NCI-H1436 (cell line): ENCODE results near the gene MC1R.
A peak's percentile ranks its signal among the peaks of the same experiment; 100 is the strongest.
"Not testable (repeated sequence)": the region's sequence is repeated elsewhere in the genome, so short reads cannot be mapped to it uniquely, and the experiment has no call there.

Experiments used
- DNase-seq: peaks from one replicate; lab custom pipeline; 2025; lab: John Stamatoyannopoulos, UW

MC1R gene

GRCh38 chr16:89914642-89915285 lies 3.9 kb upstream of the MC1R start:
- DNase-seq: not testable (repeated sequence)

DNA sequence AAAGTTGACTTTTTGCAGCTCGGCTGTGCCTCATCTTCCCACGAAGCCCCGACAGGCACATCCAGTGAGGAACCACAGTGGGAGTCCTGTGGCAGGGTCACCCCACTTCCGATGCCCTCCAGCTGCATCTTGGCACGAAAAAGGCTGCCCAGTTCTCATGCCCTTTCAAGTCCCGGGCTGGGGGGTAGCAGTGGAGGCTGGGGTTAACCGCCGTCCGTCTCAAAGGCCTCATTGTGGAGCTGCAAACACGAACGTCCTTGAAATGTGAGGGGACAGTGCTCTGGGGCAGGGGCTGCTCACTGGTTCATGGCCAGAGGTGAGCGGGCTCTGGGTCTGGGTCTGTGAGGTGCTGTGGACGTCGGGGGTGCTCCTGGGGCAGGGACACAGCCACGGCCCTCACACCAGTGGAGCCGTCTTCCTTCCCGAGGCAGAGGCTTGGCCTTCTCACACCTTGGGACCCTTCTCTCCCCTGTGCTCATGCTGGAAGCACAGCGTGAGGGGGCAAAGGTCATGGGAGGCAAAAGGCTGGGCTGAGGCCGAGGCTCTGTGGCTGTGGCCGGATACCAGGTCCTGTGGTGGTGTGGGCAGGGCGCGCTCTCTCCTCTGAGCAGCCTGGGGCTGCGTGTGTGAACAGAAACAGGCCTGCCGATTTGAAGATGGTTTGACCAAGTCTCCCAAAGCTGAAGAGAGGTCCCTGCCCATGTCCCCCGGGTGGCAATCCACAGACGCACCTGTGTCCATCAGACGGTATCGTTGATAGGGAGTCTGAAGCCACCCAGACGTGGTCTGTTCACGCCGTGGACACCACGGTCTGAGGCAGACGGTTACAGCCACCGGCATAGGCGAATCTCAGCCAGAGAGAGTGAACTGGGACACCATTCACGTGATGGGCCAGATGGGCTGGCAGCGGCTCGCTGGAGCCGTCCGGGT lies 3.1 kb upstream of the MC1R start:
- no peak for DNase-seq

DNA sequence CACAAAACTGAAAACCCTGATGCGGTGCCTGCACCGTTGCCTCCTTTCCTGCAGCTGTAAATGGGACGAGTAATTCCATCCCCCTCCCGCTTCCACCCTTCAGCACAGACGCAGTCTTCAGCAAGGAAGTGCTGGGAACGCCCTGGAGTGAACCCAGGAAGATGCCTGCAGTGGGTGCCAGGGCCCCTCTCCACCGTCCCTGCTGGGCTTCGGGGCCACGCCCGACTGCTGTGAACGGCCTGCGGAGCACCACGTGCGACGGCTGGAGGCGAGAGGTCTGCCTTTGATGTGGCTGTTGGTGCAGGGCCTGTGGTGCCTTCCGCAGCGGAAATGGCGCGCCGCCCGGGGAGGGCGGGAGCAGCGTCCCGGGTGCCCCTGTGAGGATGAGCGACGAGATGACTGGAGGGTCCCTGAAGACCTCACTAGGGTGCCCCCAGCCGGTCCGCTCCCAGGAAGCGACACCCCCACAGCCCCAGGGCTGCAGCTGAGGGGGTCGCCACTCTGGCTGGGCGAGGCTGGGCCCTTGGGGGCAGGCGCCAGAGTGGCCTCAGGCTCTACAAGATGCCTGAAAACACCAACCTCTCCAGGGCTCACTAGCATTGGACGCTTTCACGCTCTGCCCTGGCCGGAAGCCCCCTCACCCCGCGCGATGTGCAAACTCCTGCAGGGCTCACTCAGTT lies 749 bp upstream of the MC1R start:
- DNase-seq: peak; percentile 88

GRCh38 chr16:89919535-89920406 lies 1.1 kb downstream of the MC1R start:
- no peak for DNase-seq

DNA sequence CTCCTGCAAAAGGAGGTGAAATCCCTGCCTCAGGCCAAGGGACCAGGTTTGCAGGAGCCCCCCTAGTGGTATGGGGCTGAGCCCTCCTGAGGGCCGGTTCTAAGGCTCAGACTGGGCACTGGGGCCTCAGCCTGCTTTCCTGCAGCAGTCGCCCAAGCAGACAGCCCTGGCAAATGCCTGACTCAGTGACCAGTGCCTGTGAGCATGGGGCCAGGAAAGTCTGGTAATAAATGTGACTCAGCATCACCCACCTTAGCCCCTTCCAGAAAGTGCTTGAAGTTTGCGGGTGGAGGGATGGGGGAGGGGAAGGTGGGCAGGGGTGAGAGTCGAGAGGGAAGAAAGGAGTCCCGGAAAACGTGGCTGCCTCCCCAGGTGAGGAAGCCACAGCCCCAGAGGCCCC lies 2.1 kb downstream of the MC1R start:
- no peak for DNase-seq

- no peak for DNase-seq
Measured at GRCh38 chr16:89921131-89921701, 2.6 kb downstream of the MC1R start.

DNA sequence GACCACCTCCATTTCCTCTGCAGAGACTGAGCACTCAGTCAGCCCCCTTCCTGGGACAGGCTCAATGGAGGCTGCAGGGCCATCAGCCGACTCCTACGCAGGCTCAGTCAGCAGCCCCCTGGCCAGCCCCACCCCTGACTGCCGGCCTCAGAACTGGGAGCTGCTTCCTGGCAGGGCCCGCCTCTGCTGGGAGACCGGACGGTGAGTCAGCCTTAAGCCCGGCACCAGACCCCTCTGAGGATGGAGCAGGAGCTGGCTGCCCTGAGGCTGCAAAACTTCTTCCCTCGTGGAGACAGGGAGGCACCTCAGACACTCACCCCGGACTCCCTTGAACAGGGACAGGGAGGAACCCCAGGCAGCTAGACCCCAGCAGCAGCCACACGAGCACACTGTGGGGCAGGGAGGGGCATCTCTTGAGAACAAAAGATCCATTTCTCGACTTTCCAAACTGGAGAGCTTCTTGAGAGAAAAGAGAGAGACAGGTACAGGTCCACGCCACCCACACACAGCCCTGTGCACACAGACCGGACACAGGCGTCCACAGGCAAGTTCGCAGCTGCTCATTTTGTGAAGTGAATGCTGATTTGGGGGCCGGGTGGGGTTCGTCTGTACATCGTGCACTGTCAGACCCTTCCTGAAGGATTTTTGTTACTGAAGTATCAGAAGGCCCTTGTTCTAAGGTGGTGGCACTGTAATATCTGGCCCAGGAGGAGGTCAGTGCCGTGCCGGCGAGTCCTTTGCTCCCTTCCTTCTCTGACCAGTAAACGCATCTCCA lies 3.2 kb downstream of the MC1R start:
- peak; percentile 44 for DNase-seq

DNA sequence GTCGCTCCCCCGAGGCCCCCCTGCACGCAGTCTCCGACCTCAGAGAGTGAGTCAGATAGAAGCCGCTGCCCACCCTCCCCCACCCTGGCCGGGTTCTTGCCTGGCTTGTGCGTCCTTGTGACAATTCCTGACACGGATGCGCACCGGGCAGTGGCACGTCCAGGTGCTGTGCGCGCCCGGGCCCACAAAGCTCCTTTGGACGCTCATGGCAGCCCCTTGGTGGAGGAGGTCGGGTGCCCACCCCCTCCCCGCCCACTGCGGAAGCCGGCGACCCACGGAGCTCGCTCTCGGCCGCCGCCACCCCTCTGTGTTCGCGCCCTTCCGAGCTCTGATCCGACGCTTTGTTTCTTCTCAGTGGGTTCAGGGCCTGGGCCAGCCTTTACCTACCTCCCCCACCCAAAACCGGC lies 3.8 kb downstream of the MC1R start:
- peak; percentile 35 for DNase-seq

DNA sequence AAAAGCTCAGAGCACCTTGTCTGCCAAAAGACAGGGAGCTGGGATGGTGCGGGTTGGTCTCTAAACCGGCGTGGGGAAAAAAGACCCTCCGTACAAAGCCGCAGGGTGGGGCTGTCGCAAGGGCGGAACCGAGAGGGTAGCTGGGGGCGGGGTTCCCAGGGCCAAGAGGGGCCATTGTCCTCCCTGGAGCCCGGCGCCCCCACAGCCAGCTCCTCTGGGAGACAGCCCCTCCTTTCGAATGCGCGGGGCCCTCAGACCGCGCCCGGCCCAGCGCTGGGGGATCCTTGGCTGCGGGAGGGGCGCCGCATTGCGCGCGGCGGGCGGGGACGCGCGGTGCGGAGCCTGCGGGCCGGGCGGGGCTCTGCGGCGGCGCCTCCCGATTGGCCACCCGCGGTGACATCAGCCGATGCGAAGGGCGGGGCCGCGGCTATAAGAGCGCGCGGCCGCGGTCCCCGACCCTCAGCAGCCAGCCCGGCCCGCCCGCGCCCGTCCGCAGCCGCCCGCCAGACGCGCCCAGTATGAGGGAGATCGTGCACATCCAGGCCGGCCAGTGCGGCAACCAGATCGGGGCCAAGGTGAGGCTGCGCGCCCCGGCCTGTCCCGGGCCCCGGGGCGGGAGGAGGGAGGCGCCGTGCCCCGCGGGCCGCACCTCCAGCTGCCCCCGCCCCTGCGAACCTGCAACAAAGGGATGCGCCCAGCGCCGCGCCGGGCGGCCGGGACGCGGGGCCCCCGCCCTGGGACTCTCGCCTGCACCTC lies 4.4 kb downstream of the MC1R start, which contains the start of gene TUBB3:
Gene TUBB3 (plus strand): TSS at position 459 of the 756 bp plus-strand sequence. CDS start 60 bp downstream, at position 519.
- DNase-seq: peak; percentile 85

- peak; percentile 30 for DNase-seq
Measured at GRCh38 chr16:89923640-89924296, 5.1 kb downstream of the MC1R start.

DNA sequence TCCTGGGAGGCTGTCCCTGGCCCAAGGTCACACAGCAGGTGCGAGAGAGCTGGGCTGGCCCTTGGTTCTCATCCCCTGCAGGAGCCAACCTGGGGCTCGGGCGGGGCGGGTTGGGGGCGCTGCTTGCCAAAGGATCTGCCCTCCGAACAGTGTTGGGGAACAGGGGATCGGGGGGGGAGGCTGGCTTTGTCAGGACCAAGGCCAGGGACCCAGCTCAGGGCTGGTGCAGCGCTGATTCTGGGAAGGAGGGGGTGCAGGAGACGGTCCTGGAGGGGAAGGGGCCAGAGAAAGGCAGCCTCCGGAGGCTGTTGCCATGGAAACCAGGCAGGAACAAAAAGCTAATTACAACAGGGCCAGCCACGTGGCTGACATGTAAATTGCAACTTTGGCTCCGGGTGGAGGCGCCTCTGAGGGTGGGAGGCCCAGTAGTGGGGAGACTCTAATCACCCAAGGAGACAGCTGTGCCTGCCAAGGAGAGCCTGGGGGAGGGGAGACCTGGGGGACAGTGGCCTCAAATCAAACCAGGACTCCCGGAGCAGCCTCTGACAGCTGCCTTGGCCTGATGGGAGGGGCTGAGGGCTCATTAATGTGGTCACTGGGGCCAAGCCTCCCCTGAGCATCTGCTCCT lies 5.7 kb downstream of the MC1R start:
- DNase-seq: peak; percentile 42

DNA sequence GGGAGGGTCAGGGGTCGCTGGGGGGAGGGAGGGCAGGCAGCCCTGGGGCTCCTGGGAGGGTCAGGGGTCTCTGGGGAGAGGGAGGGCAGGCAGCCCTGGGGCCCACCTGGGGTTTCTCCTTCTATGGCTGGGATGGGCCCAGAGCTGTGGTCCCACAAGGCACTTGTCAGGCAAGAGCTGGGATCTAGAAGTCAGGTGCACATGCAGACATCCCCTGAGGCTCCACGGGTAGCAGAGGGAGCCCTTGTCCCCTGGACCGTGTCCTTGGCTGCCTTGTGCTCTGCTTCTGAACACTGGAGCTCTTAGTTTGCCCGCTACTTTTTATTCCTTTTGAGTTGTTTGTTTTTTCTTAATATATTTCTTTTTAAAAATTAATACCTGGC lies 6.3 kb downstream of the MC1R start:
- peak; percentile 50 for DNase-seq

GRCh38 chr16:89925596-89926079 lies 7.0 kb downstream of the MC1R start:
- DNase-seq: no peak

DNA sequence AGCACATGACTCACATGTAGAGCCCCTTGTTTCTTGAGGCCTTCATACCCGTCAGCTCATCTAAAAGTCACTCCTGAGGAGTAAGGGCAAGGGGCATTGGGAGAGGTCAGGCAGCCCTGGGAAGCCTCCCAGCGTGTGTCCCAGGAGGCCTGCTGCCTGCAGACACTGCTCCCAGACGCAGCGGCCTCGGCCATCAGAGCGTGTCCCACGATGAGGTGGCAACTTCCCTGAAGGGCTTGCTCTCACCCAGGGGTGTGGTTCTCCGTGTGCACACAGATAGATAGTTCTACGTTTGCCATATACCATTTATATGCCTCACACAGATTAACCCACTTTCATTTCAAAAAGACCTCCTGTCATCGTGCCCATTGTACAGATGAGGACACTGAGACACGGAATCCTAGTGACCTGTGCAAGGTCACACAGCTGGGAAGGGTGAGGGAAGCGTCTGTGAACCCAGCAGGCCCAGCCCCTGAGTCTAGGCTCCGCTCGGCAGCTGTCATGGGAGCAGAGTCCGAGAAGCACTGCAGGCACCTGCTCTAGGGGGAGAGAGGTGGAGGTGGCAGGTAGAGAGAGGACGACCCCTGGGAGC lies 12.7 kb downstream of the MC1R start:
- no peak for DNase-seq

DNA sequence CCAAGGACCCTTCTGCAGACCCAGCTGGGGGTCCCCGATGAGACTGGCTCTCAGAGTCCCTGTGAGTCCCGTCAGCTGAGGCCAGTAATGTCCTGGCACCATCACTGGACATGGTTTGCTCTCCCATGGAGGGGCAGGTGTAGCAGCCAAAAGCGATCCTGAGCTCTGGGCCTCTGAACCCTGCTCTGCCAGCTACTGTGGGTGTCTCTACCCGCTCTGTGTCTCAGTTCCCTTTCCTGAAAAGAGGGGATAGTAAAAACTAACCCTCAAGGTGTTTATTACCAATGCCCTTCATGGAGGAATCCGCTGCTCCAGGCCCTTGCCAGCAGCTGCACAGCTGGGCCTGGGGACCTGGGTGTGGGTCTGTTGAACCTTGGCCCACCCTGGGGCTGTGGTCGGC lies 13.3 kb downstream of the MC1R start:
- DNase-seq: no peak

- DNase-seq: not testable (repeated sequence)
Measured at GRCh38 chr16:89934019-89934418, 15.4 kb downstream of the MC1R start.

GRCh38 chr16:89934611-89935553 lies 16.2 kb downstream of the MC1R start:
- no peak for DNase-seq
